Hypothalamus (tissue), 51 donors: ENCODE data around the gene SMIM26.

Experiments
- DNase-seq, 51 donors: peaks; one replicate each; lab custom pipeline; 2025; lab: John Stamatoyannopoulos, UW

SMIM26 gene

DNA sequence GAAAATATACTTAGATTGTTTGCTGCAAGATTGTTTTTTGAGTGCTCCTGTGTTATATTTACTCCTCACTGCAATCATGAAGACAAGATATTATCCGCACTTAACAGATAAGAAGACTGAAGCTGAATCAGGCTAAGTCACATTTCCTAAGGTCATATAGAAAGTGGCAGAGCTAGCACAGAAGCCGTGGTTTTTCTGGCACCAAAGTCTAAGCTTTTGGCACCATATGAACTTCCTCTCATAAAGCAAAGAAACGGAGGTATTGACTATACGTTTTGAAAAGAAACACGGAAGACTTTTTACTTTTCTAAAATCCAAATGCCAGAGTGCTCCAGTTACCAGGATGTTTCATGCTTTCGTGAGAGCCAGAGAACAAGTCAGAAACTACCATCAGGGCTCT is 11.3 kb downstream of the SMIM26 start:
- DNase-seq = no peak

DNA sequence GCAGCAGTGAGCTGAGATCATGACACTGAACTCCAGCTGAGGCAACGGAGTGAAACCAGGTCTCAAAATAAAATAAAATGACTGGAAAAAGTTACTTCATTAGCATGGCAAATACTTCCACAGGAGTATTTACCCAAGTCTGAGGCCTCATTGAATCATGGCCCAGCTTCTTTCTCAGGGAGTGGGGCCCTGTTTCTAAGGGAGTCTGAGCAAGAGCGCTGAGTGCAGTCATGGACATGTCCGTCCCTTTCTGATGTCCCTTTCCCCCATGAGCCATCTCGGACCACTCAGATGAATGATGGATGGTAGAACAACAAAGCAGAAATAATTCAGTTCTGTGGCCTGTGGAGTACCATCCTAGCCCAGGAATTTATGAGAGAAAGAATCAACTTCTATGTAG is 12.8 kb downstream of the SMIM26 start:
- no peak for DNase-seq

GRCh38 chr20:18585134-18585533 is 17.9 kb downstream of the SMIM26 start:
- no peak for DNase-seq

GRCh38 chr20:18587665-18588573 is 20.7 kb downstream of the SMIM26 start, which contains the start of gene DTD1:
DTD1 (plus strand) TSS chr20:18588054; CDS start chr20:18588073, 19 bp downstream.
- peak; percentile 26 to 97 (median 87) for DNase-seq

DNA sequence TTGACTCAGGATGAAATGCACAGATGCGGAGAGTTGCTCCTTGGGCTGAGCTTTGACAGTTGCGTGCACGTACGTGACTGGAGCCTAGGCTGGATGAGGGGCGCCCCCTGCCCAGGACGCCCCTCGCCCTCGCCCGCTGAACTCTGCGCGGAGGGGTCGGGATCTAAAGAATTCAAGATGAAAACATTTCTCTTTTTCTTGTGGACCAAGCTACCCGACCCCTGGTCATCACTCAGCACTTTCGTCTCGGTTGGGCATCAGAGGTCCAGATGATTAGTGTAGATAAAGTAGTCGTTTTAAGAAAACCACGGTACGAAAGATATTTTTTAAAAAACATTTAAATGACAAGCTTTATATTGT is 21.3 kb downstream of the SMIM26 start:
- peak in 15 of 51 donors; percentile 3 to 63 (median 29) for DNase-seq

- no peak for DNase-seq
Observed at GRCh38 chr20:18589941-18590674, 22.9 kb downstream of the SMIM26 start.

DNA sequence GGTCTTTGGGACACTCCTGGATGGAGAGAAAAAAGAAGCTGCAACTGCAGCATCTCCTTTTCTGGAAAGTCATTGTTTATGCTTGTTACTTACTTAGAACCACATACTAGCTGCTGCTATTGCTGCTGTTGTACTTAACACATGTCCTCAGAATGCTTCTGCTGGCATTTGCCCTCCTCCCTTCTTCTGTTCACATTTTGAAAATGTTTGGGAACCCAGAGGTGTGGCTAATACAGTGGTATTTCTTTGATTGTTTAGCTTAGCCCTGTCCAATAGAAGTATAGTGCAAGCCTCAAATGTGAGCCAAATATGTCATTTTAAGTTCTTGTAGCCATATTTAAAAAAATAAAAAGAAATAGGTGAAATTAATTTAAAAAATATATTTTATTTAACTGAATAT is 29.0 kb downstream of the SMIM26 start:
- DNase-seq = no peak

DNA sequence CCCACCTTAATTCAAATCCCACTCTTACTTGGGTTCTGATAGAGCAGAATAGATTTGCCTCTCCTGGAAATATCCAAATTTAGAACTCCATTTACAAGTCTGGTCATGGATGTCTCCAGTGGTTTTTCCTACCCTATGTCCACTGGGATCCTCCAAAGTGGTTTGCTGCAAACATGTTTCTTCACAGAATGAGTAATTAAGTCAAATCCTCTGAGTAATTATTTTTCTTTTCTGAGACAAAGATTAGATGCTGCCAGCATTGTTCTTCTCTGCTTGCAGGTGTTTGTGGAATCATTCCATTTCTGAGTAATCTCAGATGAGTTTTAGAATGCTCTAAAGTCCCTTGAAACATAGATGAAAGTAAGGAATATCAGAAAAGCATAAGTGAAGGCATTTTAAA is 42.5 kb downstream of the SMIM26 start:
- DNase-seq = no peak

GRCh38 chr20:18611492-18611891 is 44.3 kb downstream of the SMIM26 start:
- DNase-seq = no peak

GRCh38 chr20:18613553-18613952 is 46.3 kb downstream of the SMIM26 start:
- no peak for DNase-seq

DNA sequence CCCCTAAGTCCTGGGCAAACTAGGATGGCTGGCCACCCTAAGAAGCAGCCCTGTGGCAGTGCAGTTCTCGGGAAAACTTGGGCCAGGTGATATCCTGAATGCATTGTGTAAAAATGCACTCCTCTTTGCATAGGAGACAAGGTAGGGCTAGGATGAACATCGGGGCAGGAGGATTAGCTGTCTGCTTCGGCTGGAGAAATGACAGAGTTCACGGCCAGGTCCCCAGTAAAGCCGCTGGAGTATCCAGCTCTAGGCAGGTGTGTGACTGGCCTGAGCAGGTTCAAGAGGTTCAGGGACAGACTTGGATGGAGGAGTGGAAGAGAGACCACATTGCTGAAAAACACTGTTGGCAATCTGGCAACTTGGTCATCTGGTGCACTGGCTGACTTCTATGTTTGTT is 47.0 kb downstream of the SMIM26 start:
- DNase-seq = no peak

- DNase-seq = peak in 2 of 51 donors; percentile 11 to 31
Observed at GRCh38 chr20:18615020-18615650, 47.9 kb downstream of the SMIM26 start.
